Measurements from ENCODE around the gene MPDU1. TPM values are rescaled to one million over a fixed set of nuclear protein-coding genes. Genes with fewer than 3 reads are reported as not detected.

MPDU1 gene
- total RNA-seq, 1 experiment from 2014 or later, result 71.0 TPM

- TF ChIP-seq EZH2 (IDR thresholded peaks at IDR 0.05; ENCODE audit: low read length, unreplicated experiment) (no peak), EZH2phosphoT487 (IDR thresholded peaks at IDR 0.05; ENCODE audit: borderline replicate concordance, low read length) (no peak)
- intact Hi-C loops (cut with micrococcal nuclease), result no loop called here
- Histone ChIP-seq H3K4me1 (ENCODE audit: insufficient read depth, low read length) (peaks cover 58% of the 10 kb centered on the region), H3K27me3 (ENCODE audit: low read length) (no peaks in the 10 kb centered on the region), H3K36me3 (ENCODE audit: low read depth, low read length) (no peaks in the 10 kb centered on the region; the same call in 1 of the 2 replicates), H3K79me2 (ENCODE audit: low read length) (peaks cover 42% of the 10 kb centered on the region), H4K20me1 (ENCODE audit: low read length) (no peaks in the 10 kb centered on the region), H3K27ac (ENCODE audit: low read length) (peak overlapping the region; percentile 70), H3K4me2 (ENCODE audit: low read length) (peak overlapping the region; percentile 69), H3K9me2 (replicated peaks; ENCODE audit: low read length) (no peaks in the 10 kb centered on the region), H3K9ac (ENCODE audit: low read length) (peak overlapping the region; percentile 25; the same call in 1 of the 2 replicates), H3K4me3 (ENCODE audit: low read length) (peak overlapping the region; percentile 30; the same call in 1 of the 2 replicates), H3F3A (ENCODE audit: low read length, unreplicated experiment) (no peaks in the 10 kb centered on the region), H2AFZ (ENCODE audit: low read length) (no peak overlapping the region), H3K9me3 (ENCODE audit: low read length) (no peaks in the 10 kb centered on the region)
- POLR2A ChIA-PET (ENCODE audit: unreplicated experiment), result interaction anchor here (0.6 kb wide), 1 partner anchor 13 kb away, joined by 4 read pairs; no protein-coding TSS in a partner anchor
- peak; percentile 45 for DNase-seq
- BruUV-seq (replicated peaks), result no TSS peak
- peak; percentile 45 for ATAC-seq
- CTCF ChIA-PET, result no interaction called here
Measured at GRCh38 chr17:7587420-7588151, 3.9 kb downstream of the MPDU1 start.

DNA sequence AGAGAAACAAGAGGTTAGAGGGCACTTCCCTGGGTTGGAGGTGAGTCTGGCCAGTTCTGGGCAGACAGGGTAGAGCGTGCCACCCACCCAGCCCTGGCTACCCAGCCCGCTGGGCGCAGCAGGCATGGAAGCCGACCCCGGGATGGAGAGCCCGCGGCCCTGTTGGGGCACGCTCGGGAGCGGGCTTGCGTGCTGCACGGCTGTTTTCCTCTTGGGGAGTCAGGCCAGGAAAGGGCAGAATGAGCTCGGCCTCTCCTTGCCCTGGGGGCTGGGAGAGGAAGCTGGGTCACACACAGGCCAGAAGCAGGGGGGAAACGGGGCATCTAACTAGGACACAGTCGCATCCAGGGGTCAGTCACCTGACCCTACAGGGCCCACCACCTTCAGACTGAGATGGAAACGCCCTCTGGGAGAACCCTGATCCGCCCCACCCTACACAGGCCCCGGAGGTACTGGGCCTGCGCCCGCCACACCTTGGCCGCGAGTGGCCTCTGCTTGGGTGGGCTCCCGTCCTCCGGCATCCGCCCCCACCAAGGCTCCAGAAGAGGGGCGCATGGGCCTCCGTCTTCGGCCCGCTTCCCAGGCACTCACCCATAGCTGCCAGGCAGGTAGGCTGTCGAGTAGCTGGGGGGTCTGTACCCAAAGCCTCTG lies 5.0 kb downstream of the MPDU1 start:
- H3K9me2 ChIP-seq (replicated peaks; ENCODE audit: low read length), result no peaks in the 10 kb centered on the region
- intact Hi-C loops (cut with micrococcal nuclease), result no loop called here
- H3K9me3 ChIP-seq (ENCODE audit: low read length), result no peaks in the 10 kb centered on the region
- TF ChIP-seq EZH2phosphoT487 (IDR thresholded peaks at IDR 0.05; ENCODE audit: borderline replicate concordance, low read length) (no peak), CTCF (conservative IDR thresholded peaks at IDR 0.05; ENCODE audit: low read depth, low read length) (no peak), EZH2 (IDR thresholded peaks at IDR 0.05; ENCODE audit: low read length, unreplicated experiment) (no peak)
- no peak overlapping the region; the same call in 1 of the 2 replicates for H3K4me3 ChIP-seq (ENCODE audit: low read length)
- no peak overlapping the region for H2AFZ ChIP-seq (ENCODE audit: low read length)
- DNase-seq (no peak), ATAC-seq (no peak)
- peak overlapping the region; percentile 70 for H3K27ac ChIP-seq (ENCODE audit: low read length)
- no peaks in the 10 kb centered on the region for H3F3A ChIP-seq (ENCODE audit: low read length, unreplicated experiment)
- peaks cover 35% of the 10 kb centered on the region for H3K79me2 ChIP-seq (ENCODE audit: low read length)
- ChIA-PET POLR2A (ENCODE audit: unreplicated experiment) (no interaction called here), CTCF (interaction anchor here (1.1 kb wide), 1 partner anchor 99 kb away, joined by 4 read pairs; the partner anchor contains the start of genes TP53 and WRAP53)
- H3K36me3 ChIP-seq (ENCODE audit: low read depth, low read length), result peaks cover 3% of the 10 kb centered on the region; the same call in 1 of the 2 replicates
- no peaks in the 10 kb centered on the region for H4K20me1 ChIP-seq (ENCODE audit: low read length)
- H3K27me3 ChIP-seq (ENCODE audit: low read length), result no peaks in the 10 kb centered on the region
- H3K4me1 ChIP-seq (ENCODE audit: insufficient read depth, low read length), result peaks cover 51% of the 10 kb centered on the region
- BruUV-seq (replicated peaks), result no TSS peak
- peak overlapping the region; percentile 69 for H3K4me2 ChIP-seq (ENCODE audit: low read length)
- H3K9ac ChIP-seq (ENCODE audit: low read length), result peak overlapping the region; percentile 25; the same call in 1 of the 2 replicates

DNA sequence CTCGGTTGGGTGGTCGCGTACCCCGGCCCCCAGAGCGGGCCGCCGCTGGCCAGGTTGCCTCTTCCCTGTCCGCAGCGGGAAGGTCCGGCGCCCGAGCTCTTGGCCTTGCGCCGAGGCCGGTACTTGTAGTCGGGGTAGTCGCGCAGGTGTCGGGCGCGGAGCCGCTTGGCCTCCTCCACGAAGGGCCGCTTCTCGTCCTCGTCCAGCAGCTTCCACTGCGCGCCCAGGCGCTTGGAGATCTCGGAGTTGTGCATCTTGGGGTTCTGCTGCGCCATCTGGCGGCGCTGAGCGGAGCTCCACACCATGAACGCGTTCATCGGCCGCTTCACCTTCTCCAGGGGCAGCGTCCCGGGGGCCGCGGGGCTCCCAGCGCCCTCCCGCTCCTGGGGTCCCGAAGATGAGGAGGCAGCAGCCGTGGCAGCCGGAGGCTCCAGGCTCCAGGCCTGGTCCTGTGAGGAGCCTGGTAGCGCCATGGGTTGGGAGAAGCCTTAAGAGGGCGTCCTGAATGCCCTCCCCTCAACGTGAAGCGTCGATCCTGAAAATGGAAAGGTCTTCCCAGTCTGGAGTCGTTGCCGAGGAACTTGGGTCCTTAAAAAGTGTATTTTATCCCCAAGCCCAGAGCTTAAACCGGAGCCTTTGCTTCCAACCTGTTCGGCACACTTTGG lies 5.7 kb downstream of the MPDU1 start:
- Histone ChIP-seq H2AFZ (ENCODE audit: low read length) (no peak overlapping the region), H3K36me3 (ENCODE audit: low read depth, low read length) (peaks cover 6% of the 10 kb centered on the region; the same call in 1 of the 2 replicates), H3K27me3 (ENCODE audit: low read length) (no peaks in the 10 kb centered on the region), H3F3A (ENCODE audit: low read length, unreplicated experiment) (no peaks in the 10 kb centered on the region), H3K79me2 (ENCODE audit: low read length) (peaks cover 32% of the 10 kb centered on the region), H3K4me1 (ENCODE audit: insufficient read depth, low read length) (peaks cover 49% of the 10 kb centered on the region), H3K9ac (ENCODE audit: low read length) (no peak overlapping the region), H3K4me2 (ENCODE audit: low read length) (no peak overlapping the region), H4K20me1 (ENCODE audit: low read length) (no peaks in the 10 kb centered on the region), H3K4me3 (ENCODE audit: low read length) (no peak overlapping the region), H3K9me3 (ENCODE audit: low read length) (no peaks in the 10 kb centered on the region), H3K27ac (ENCODE audit: low read length) (peak overlapping the region; percentile 92; the same call in 1 of the 2 replicates), H3K9me2 (replicated peaks; ENCODE audit: low read length) (no peaks in the 10 kb centered on the region)
- peak; percentile 38 for ATAC-seq
- DNase-seq, result peak; percentile 46
- POLR2A ChIA-PET (ENCODE audit: unreplicated experiment), result no interaction called here
- TSS peak; percentile 48 for BruUV-seq (replicated peaks)
- no peak for TF ChIP-seq EZH2phosphoT487 (IDR thresholded peaks at IDR 0.05; ENCODE audit: borderline replicate concordance, low read length)
- TF ChIP-seq CTCF (conservative IDR thresholded peaks at IDR 0.05; ENCODE audit: low read depth, low read length), result peak; percentile 61
- TF ChIP-seq EZH2 (IDR thresholded peaks at IDR 0.05; ENCODE audit: low read length, unreplicated experiment), result no peak
- intact Hi-C loops (cut with micrococcal nuclease), result no loop called here
- CTCF ChIA-PET, result interaction anchor here (0.6 to 1.1 kb wide), 2 partner anchors 32 to 98 kb away, joined by 4 to 5 read pairs; partner anchors contain the start of genes TP53 and WRAP53
